HepG2 (cell line): ENCODE measurements around the gene GPER1. TPM values are rescaled to one million over a fixed set of nuclear protein-coding genes. Genes with fewer than 3 reads are reported as not detected.

Experiments
- CEBPG ChIP-seq: IDR thresholded peaks from 2 replicates; pipeline ENCODE4 v1.6.1; 2016
- NFRKB ChIP-seq: fragments of 450-650 bp; IDR thresholded peaks from 2 replicates; pipeline ENCODE4 v1.6.1; 2017
- XRCC5 ChIP-seq: fragments of 200-400 bp; formaldehyde crosslinking; optimal IDR thresholded peaks from 2 replicates; pipeline ENCODE3; 2017; ENCODE audit warnings: mild to moderate bottlenecking, low read length
- ZNF296 ChIP-seq: sonication (generic); formaldehyde crosslinking; conservative IDR thresholded peaks from 2 replicates; pipeline ENCODE4 v1.5.0; 2020; ENCODE audit warnings: mild to moderate bottlenecking, missing genetic modification reagents
- ZNF3 ChIP-seq: IDR thresholded peaks from 2 replicates; pipeline ENCODE4 v1.7.0; 2017; ENCODE audit warnings: inconsistent platforms
- ZNF317 ChIP-seq: sonication (generic); formaldehyde crosslinking; IDR thresholded peaks from 2 replicates; pipeline ENCODE4 v1.5.0; 2020; ENCODE audit warnings: mild to moderate bottlenecking, missing genetic modification reagents
- ZNF614 ChIP-seq: IDR thresholded peaks from 2 replicates; pipeline ENCODE4 v1.6.1; 2018; ENCODE audit warnings: missing biosample characterization, missing genetic modification reagents, inconsistent platforms, borderline replicate concordance
- ZNF747 ChIP-seq: sonication (generic); formaldehyde crosslinking; IDR thresholded peaks from 2 replicates; pipeline ENCODE4 v1.8.1; 2023; ENCODE audit warnings: missing genetic modification reagents, mild to moderate bottlenecking, borderline replicate concordance
- ZNF891 ChIP-seq: sonication (generic); formaldehyde crosslinking; IDR thresholded peaks from 2 replicates; pipeline ENCODE4 v1.5.0; 2020; ENCODE audit warnings: mild to moderate bottlenecking, missing genetic modification reagents
- polyA plus RNA-seq, 8 experiments: library from polyadenylated mRNA; depleted of rRNA in 3 of 8; stranded (reverse) in 7 of 8; unstranded in 1 of 8; fragments of >200 nt; fragmentation: Illumina TruSeq in 4 of 8; extraction: Trizol in 4 of 8; gene quantifications; 2 replicates each; pipeline versions ENCODE4 v1.2.1 to v1.2.3, GENCODE V29; 2011 to 2016; ENCODE audit warnings: low read depth in 4 of 8, missing spikeins in 1 of 8, mixed read lengths in 1 of 8; ENCODE audit not compliant: insufficient read depth in 1 of 8
- total RNA-seq, 5 experiments: library from RNA; depleted of rRNA; stranded (reverse); fragments of >200 nt; fragmentation: Illumina TruSeq; extraction: Trizol; gene quantifications; 2 replicates each; pipeline ENCODE4 v1.2.3, GENCODE V29; 2016; ENCODE audit warnings: low read depth in 1 of 5
- TF ChIP-seq, protein P1 (sequence below): sonication (generic); formaldehyde crosslinking; IDR thresholded peaks from 2 replicates; pipeline ENCODE4 v1.4.0; 2020; ENCODE audit warnings: missing genetic modification reagents
- TF ChIP-seq, protein P2 (sequence below): IDR thresholded peaks from 2 replicates; pipeline ENCODE4 v1.6.1; 2016; ENCODE audit warnings: missing compliant biosample characterization, missing genetic modification reagents, borderline replicate concordance
- TF ChIP-seq, protein P3 (sequence below): sonication (generic); formaldehyde crosslinking; IDR thresholded peaks from 2 replicates; pipeline ENCODE4 v1.8.0; 2022; ENCODE audit warnings: mild to moderate bottlenecking, missing genetic modification reagents, borderline replicate concordance
- TF ChIP-seq, protein P4 (sequence below): IDR thresholded peaks from 2 replicates; pipeline ENCODE4 v1.6.1; 2018; ENCODE audit warnings: missing genetic modification reagents, mild to moderate bottlenecking, missing compliant biosample characterization
- TF ChIP-seq, protein P5 (sequence below): sonication (generic); formaldehyde crosslinking; IDR thresholded peaks from 2 replicates; pipeline ENCODE4 v1.5.0; 2020; ENCODE audit warnings: mild to moderate bottlenecking, low read depth, missing genetic modification reagents, borderline replicate concordance
- TF ChIP-seq, protein P6 (sequence below): IDR thresholded peaks from 2 replicates; pipeline ENCODE4 v1.6.1; 2016; ENCODE audit warnings: low read depth, borderline replicate concordance
- TF ChIP-seq, protein P7 (sequence below): sonication (generic); formaldehyde crosslinking; IDR thresholded peaks from 2 replicates; pipeline ENCODE4 v1.5.1; 2020; ENCODE audit warnings: mild to moderate bottlenecking, missing genetic modification reagents, borderline replicate concordance

Gene GPER1
- total and polyA plus RNA-seq, 2 of the 13 experiments (the other 11 are each of a cell fraction or from before 2014, with no cell fraction given): 12.7 to 19.7 TPM

DNA sequence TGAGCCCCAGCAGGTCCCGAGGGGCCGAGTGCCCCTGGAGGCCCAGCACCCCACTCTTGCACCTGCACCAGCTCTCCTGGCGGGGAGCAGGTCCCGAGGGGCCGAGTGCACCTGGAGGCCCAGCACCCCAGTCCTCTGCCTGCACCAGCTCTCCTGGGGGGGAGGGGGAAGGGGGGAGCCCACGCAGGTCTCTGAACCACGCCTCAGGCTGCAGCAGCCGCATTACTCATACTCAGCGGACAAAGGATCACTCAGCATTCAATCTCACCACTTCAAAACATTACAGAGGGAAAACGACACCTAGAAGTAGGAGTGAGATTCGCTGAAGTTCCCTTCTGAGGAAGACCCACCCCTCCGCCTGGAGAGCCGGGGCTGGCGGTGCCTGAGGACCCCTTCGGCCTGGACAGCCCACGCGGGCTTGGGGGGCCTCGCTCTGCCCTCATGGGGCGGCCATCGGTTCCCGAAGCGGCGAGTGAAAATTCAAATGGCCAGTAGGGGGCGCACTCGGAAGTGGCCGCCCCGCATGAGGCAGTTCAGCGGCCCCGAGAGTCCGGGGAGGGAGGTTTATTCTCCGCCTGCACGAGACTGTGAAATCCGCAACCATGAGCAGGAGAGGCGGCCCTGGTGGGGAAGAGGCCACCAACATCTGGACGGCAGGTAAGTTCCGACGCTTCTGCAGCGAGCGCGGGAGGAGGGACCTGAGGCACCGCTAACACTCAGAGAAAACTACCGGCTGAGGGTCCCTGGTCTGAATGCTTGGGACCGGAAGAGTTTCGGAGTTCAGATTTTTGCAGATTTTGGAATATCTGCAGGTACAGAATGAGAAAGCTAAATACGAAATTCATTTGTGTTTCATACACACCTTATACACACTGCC is 1.1 kb upstream of the GPER1 start (continued):
- TF ChIP-seq ZNF747 (CRISPR knock-in tag) (0 out of 2 replicates have a peak, but pooled peaks have one; percentile 10), ZNF317 (CRISPR knock-in tag) (peak; percentile 37; the same call in 1 of the 2 replicates), ZNF296 (CRISPR knock-in tag) (no peak), CEBPG (peak; percentile 7; the same call in 1 of the 2 replicates), ZNF3 (CRISPR knock-in tag) (no peak), ZNF614 (peak; percentile 57; the same call in 1 of the 2 replicates), XRCC5 (peak; percentile 83), ZNF891 (CRISPR knock-in tag) (peak; percentile 65), NFRKB (no peak)
- TF ChIP-seq, protein P1, sequence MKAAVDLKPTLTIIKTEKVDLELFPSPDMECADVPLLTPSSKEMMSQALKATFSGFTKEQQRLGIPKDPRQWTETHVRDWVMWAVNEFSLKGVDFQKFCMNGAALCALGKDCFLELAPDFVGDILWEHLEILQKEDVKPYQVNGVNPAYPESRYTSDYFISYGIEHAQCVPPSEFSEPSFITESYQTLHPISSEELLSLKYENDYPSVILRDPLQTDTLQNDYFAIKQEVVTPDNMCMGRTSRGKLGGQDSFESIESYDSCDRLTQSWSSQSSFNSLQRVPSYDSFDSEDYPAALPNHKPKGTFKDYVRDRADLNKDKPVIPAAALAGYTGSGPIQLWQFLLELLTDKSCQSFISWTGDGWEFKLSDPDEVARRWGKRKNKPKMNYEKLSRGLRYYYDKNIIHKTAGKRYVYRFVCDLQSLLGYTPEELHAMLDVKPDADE (CRISPR knock-in tag): no peak
- TF ChIP-seq, protein P2, sequence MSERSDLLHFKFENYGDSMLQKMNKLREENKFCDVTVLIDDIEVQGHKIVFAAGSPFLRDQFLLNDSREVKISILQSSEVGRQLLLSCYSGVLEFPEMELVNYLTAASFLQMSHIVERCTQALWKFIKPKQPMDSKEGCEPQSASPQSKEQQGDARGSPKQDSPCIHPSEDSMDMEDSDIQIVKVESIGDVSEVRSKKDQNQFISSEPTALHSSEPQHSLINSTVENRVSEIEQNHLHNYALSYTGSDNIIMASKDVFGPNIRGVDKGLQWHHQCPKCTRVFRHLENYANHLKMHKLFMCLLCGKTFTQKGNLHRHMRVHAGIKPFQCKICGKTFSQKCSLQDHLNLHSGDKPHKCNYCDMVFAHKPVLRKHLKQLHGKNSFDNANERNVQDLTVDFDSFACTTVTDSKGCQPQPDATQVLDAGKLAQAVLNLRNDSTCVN (CRISPR knock-in tag): peak; percentile 36; the same call in 1 of the 2 replicates
- TF ChIP-seq, protein P3, sequence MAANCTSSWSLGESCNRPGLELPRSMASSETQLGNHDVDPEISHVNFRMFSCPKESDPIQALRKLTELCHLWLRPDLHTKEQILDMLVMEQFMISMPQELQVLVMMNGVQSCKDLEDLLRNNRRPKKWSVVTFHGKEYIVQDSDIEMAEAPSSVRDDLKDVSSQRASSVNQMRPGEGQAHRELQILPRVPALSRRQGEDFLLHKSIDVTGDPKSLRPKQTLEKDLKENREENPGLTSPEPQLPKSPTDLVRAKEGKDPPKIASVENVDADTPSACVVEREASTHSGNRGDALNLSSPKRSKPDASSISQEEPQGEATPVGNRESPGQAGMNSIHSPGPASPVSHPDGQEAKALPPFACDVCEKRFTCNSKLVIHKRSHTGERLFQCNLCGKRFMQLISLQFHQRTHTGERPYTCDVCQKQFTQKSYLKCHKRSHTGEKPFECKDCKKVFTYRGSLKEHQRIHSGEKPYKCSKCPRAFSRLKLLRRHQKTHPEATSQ (CRISPR knock-in tag): peak; percentile 41; the same call in 1 of the 2 replicates
- TF ChIP-seq, protein P4, sequence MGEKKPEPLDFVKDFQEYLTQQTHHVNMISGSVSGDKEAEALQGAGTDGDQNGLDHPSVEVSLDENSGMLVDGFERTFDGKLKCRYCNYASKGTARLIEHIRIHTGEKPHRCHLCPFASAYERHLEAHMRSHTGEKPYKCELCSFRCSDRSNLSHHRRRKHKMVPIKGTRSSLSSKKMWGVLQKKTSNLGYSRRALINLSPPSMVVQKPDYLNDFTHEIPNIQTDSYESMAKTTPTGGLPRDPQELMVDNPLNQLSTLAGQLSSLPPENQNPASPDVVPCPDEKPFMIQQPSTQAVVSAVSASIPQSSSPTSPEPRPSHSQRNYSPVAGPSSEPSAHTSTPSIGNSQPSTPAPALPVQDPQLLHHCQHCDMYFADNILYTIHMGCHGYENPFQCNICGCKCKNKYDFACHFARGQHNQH: peak; percentile 87
- TF ChIP-seq, protein P5, sequence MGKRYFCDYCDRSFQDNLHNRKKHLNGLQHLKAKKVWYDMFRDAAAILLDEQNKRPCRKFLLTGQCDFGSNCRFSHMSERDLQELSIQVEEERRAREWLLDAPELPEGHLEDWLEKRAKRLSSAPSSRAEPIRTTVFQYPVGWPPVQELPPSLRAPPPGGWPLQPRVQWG (CRISPR knock-in tag): no peak
- TF ChIP-seq, protein P6, sequence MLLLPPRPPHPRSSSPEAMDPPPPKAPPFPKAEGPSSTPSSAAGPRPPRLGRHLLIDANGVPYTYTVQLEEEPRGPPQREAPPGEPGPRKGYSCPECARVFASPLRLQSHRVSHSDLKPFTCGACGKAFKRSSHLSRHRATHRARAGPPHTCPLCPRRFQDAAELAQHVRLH (CRISPR knock-in tag): peak; percentile 73; the same call in 1 of the 2 replicates
- TF ChIP-seq, protein P7, sequence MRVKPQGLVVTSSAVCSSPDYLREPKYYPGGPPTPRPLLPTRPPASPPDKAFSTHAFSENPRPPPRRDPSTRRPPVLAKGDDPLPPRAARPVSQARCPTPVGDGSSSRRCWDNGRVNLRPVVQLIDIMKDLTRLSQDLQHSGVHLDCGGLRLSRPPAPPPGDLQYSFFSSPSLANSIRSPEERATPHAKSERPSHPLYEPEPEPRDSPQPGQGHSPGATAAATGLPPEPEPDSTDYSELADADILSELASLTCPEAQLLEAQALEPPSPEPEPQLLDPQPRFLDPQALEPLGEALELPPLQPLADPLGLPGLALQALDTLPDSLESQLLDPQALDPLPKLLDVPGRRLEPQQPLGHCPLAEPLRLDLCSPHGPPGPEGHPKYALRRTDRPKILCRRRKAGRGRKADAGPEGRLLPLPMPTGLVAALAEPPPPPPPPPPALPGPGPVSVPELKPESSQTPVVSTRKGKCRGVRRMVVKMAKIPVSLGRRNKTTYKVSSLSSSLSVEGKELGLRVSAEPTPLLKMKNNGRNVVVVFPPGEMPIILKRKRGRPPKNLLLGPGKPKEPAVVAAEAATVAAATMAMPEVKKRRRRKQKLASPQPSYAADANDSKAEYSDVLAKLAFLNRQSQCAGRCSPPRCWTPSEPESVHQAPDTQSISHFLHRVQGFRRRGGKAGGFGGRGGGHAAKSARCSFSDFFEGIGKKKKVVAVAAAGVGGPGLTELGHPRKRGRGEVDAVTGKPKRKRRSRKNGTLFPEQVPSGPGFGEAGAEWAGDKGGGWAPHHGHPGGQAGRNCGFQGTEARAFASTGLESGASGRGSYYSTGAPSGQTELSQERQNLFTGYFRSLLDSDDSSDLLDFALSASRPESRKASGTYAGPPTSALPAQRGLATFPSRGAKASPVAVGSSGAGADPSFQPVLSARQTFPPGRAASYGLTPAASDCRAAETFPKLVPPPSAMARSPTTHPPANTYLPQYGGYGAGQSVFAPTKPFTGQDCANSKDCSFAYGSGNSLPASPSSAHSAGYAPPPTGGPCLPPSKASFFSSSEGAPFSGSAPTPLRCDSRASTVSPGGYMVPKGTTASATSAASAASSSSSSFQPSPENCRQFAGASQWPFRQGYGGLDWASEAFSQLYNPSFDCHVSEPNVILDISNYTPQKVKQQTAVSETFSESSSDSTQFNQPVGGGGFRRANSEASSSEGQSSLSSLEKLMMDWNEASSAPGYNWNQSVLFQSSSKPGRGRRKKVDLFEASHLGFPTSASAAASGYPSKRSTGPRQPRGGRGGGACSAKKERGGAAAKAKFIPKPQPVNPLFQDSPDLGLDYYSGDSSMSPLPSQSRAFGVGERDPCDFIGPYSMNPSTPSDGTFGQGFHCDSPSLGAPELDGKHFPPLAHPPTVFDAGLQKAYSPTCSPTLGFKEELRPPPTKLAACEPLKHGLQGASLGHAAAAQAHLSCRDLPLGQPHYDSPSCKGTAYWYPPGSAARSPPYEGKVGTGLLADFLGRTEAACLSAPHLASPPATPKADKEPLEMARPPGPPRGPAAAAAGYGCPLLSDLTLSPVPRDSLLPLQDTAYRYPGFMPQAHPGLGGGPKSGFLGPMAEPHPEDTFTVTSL (CRISPR knock-in tag): peak; percentile 26; the same call in 1 of the 2 replicates
